ENCODE measurements around the gene AKR7A3.

Gene AKR7A3

DNA sequence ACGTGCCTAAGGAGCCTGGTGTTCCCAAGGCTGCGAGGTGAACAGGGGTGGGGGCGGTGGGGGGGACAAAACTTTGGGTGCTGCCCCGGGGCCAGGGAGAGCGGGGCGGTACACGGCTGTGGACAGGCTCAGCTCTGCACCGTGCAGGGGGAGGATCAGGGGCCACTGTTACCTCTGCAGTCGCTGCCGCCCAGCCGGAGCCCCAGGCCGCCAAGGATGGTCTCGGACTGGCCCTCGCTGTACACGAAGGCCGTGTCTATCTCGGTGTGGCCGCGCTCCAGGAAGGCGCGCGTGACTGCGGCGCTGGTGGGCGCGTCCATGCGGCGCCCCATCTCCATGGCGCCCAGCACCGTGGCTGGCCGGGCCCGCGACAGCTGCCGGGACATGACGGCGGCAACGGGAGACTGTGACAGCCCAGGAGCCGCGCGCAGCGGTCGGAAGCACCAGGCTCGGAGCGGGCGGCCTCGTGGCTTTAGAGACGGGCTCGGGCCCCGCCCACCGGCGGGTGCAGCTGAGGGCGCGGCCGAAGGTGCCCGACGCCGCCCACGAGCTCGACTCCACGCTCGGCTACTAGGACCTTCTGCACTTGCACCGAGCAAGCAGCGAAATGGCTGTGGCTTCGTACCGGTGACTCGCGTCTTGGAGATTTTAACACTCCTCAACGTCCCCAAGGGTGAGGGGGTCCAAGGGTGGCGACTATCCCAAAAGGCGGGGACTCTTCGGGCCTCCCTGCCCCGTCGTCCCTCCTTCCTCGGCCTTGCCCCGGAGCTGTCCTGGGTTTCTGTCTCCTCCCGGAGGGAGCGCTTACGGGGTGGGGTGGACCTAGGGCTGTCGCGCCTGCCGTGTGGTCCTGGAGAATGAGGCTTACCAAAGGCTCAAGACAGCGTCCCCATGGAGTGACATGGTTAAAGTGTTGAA, at the start of gene AKR7A3:
Gene AKR7A3 (minus strand): TSS at position 447 of the 918 bp plus-strand sequence. CDS start 61 bp downstream, at position 386.
- peak; percentile 70 for DNase-seq (ENCODE audit: low spot score)

DNA sequence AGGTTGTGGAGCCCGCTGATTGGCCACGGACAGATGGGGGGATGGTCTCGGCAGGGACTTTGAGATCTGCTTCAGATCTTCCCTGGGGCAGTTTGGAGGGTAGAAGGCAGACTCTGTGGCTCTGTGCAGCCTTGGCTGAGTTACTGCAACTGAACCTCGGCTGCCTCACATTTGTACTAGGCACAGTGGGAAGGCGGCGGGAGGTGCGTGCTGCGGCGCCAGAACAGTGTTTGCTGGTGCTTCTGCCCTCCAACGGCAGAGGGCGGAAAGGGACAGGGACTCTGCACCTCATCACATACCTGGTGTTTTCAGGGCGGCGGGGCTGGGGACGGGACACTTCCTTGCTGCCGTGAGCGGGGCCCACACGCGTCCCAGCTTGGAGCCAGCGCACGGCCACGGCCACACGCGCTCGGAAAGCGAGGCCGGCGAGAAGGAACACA, 49.8 kb upstream of the AKR7A3 start:
- DNase-seq (ENCODE audit: low spot score): peak; percentile 50

DNA sequence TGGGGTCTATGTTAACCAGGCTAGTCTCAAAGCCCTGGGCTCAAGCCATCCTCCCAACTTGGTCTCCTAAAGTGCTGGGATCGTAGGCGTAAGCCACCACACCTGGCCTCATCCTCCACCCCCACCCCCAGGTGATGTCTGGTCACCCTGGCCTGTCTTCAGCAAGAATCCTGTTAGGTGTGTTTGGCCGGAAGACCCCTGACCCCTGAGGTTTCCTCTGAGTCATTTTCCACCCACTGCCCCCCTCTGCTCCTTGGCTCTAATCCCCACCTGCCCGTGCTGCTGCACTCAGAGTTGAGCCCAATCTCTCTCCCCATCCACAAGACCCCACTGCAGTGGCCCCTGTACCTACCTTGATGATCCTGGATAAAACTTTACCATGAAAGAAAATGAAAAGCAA, 48.7 kb upstream of the AKR7A3 start:
- DNase-seq (ENCODE audit: low spot score): no peak

DNA sequence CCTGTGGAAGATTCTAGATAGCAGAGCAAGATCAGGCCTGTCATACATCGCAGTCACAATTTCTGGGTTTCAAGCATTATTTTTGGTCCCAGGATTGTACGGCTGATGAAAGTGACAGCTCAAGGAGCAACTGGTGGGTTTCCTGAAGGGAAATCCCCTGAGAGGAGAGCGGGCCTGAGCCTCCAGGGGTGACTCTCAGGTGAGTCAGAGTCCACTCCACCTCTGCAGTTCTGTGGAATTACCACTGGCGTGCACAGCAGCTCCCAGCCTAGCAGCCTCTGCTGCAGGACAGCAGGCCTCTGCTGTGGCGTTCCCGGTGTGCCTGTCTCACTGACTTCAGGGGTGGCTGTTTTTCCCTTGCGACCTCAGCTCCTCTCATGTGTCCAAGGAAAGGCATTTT, 48.0 kb upstream of the AKR7A3 start:
- DNase-seq (ENCODE audit: low spot score): no peak

DNA sequence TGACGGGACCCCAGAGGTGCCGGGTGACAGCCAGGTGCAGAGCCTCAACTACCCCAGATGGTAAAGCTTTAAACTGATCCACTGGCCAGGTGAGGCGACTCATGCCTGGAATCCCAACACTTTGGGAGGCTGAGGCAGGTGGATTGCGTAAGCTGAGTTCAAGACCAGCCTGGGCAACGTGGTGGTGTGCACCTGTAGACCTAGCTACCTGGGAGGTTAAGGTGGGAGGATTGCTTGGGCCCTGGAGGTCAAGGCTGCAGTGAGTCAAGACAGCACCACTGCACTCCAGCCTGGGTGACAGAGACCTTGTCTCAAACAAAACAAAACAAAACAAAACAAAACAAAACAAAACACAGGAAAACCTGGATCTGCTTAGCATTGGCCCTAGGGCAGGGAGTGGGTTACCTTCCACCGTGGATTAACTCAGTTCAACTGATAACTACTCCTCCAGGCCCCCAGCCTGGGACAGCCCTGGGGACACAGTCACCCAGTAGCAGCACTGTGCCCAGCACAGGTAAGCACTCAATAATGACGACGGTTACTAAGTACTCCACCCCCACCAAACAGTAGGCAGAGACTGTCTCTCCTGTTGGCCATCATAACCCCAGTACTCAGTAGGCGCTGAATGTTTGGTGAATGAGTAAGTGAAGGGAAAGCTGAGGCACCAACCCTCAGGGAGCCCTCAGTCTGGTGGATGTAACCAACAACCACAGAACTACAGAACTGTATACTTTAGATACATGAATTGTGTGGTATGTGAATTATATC, 45.2 kb upstream of the AKR7A3 start:
- no peak for DNase-seq (ENCODE audit: low spot score)

DNA sequence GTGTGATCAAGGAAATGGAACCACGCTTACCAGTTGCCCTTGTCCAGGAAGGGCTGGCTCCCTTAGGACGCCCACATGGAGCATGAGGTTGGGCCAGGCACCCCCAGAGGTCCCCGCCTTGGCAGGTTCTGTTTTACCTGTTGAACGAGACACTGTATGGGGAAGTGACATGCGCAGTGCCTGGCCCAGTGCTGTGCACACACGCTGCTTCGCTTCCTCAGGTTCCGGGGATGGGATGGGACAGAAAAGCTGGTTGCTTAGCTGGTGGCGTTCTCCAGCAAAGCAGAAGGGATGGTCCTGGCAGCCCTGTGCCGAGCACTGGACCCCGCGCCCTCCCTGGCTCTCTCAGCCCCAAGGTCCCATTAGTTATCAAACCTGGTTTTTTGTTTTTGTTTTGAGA, 44.3 kb upstream of the AKR7A3 start:
- DNase-seq (ENCODE audit: low spot score): no peak

DNA sequence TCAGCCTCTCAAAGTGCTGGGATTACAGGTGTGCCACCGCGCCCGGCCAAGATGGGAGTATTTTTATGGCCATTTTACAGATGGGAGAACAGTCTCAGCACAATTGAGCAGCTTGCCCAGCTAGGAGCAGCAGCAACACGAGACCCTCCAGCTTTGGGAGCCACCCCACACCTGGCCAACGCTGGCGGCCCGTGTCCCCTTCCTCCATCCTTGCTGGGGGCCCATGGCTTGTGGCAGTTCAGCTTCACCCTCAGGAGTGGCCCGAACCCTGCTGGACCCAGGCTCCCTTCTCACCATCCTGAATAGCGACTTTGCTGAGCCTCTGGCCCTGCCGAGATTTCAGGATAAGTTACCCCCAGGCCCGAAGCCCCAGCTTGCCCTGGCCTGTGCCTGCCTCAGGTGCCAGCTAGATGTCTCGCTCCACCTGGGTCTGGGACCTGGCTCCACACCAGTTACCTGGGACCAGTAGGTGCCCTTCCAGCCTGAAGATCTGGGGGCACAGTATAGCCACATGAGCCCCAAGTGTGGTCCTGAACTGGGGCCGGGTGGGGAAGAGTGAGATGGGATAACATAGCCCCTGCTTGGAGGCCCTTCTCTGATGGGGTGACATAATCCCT, 42.8 kb upstream of the AKR7A3 start:
- DNase-seq (ENCODE audit: low spot score): no peak

DNA sequence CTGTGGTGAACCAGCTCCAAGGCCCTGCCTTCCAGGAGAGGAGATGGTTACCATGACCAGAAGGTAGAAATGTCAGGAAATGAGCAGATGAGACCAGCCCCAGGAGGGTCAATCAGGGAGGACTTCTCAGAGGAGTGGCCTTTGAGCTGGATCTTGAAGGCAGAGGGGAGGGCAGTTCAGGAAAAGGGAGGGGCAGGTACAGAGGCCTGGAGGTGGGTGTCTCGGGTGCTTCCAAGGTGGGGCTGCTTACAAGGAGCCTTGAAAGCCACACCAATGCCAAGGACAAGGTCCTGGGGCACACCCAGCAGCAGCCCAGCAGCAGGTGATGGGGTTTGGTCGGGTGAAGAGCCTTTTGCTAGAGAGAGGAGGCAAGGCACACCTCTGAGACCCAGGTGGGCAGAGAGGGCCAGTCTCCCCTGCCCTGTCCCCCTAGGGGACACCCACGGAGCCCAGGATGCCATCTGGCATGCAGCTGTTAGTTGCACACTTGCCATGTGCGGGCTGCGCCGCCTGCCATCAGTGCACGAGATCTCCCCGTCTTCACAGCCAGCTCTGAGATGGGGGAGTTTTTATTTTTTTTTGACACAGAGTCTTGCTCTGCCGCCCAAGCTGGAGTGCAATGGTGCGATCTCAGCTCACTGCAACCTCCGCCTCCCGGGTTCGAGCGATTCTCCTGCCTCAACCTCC, 42.0 kb upstream of the AKR7A3 start:
- DNase-seq (ENCODE audit: low spot score): no peak

DNA sequence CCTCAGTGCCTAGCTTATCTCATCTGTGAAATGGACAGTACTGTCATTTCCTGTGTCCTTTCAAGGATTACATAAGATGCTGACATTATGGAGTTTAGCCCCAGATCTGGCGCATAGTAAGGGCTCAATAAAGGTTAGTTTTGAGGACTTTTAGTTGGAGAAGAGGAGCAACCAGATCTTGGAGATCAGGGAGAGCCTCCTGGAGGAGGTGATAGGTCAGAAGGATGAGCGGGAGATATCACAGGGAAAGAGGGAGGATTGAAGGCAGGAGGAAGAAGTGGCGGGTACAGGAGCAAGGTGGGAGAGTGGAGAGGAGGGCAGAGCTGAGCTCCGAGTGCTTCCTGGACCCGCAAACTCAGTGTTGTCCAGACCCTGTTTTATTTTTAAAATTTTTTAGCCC, 41.0 kb upstream of the AKR7A3 start:
- DNase-seq (ENCODE audit: low spot score): no peak

DNA sequence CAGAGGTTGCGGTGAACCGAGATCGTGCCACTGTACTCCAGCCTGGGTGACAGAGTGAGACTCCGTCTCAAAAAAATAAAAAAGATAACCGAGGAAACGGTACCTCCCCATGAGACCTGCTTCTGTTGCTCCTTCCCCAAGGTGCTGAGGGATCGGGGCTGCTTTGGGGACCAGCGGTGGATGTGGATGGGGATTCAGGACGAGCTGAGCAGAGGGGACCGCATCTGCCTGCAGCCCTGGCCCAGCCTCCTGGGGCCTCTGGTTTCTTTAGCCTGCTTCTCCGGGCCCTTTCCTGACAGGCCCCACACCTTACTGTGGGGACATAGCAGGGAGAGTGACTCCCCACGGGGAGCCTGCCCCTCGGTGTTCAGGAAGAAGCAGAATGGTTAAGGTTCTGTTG, 40.6 kb upstream of the AKR7A3 start:
- no peak for DNase-seq (ENCODE audit: low spot score)

DNA sequence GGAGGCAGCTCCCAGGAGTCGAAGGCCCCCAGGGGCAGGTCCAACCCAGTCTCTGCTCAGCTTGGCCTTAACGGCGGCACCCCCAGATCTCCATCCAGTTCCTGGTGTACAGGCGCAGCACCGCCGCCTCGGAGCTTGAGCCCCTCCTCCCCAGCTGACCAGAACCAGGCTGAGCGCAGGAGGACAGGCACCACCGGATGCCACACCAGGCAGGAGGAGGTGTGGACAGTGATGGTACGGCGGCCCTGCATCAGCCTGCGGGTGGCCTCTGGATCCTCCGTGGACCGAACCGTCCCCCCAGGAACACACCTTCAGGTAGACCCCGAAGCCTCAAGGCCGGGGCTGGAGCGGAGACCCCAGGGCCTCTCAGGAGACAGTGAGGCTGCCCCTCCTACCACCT, 39.9 kb upstream of the AKR7A3 start:
- no peak for DNase-seq (ENCODE audit: low spot score)

DNA sequence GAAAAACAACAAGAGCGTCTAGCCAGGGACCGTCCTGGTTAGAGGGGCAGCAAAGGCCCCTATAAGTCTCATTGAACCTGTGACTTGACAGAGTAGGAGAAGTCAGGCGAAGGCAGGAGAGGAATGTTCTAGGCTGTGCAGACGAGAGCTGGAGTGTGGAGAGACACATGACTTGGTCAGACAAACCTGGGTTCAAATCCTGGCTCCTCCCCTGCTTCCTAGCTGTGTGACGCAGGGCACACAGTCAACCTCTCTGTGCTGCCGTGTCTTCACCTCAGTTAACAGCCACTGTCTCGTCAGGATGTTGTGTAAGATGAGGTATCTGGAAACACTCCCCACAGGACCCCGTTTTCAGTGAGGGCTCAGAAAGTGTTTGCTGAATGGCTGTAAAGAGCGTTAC, 39.2 kb upstream of the AKR7A3 start:
- no peak for DNase-seq (ENCODE audit: low spot score)

DNA sequence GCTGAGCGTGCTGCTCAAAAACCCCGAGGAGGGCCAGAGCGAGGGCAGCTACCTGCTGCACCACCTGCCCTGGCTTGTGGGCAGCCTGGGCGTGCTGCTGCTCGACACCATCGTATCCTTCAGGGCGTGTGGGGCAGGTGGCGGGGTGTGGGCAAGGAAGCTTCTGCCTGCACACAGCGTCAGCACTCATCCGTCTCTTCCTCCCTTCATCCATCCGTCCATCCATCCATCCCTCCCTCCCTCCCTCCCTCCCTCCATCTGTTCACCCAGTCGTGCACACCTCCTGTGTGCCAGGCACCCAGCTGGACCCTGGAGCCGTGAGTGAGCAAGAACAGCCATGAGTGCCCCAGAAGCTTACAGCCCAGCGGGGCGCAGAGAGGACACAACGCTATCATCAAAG, 38.7 kb upstream of the AKR7A3 start:
- DNase-seq (ENCODE audit: low spot score): no peak

DNA sequence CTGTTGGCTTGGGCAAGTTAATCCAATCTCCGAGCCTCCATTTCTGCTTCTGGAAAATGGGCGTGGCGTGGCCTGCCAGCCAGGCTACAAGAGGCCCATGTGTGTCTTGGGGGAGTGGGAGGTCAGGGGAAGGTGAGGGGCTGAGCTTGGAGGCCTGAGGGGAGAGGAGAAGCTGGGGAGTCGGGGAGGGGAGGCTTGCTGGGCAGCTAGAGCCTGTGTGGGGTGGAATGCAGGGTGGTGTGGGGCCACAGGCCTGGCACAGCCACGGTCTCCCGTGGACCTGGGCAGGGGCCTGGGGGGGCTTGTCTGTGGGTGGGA, 38.1 kb upstream of the AKR7A3 start:
- DNase-seq (ENCODE audit: low spot score): no peak

DNA sequence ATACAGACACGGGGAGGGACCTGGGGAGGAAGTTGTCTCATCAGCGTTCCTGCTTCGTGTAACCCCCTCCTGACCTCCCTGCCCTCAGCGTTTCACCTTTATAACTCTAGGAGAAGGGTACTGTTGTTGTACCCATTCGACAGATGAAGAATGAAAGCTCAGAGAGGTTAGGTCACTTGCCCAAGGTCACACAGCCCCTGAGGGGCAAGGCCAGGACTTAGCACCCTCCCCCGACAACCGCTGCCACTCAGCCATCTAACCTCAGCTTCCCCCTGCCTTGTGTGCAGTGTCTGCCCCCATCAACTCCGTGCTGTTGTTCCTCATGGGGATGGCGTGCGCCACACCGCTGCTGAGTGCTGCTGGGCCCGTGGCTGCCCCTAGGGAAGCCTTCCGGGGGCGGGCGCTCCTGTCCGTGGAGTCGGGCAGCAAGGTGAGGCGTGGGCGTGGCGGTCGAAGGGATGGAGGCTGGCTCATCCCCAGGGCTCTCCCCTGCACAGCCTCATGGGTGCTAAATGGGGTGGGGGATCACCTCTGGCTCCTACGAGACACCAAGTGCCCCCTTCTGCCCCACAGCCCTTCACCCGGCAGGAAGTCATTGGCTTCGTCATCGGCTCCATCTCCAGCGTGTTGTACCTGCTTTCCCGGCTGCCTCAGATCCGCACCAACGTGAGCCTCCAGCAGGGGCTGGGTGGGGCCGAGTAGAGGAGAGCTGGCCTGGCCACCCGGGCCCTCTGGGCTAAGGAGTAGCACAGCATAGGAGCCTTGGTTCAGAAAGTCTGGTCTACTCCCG, 37.6 kb upstream of the AKR7A3 start:
- no peak for DNase-seq (ENCODE audit: low spot score)

DNA sequence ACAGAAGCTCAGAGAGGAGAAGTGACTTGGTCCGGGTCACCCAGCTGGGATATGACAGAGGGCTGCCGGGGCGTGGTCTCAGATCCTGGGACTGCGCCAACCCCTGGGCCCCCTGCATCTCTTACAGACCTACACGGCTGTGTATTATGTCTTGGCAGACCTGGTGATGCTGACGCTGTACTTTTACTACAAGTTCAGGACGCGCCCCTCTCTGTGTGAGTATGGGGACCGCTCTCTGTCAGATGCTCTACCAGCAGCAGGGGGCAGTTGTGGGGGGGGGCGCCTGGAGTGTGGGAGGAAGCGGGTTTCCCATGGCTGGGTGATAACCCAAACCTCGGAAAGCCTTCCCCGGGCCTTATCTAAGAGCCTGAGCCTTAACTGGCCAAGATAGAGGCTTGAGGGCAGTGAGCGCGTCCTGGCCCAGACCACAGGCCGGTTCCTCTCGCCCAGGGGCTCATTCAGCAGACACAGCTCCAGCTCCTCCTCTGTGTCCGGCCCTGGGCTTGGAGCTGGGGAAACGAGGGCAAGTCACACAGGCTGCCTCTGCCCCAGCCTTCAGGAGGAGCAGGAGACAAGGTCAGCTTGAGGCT, 36.9 kb upstream of the AKR7A3 start:
- no peak for DNase-seq (ENCODE audit: low spot score)

DNA sequence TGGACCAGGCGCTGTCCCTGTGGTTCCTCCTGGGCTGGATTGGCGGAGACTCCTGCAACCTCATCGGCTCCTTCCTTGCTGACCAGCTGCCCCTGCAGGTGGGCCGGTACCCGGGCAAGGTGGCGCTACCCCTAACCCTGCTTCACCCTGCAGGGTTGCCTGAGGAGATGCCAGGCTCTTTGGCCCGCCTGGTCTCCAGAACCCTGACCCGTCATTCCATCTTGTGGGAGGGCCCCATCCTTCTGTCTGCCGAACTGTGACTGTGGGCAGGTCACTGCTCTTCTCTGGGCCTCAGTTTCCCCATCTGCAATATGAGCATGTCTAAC, 36.1 kb upstream of the AKR7A3 start:
- DNase-seq (ENCODE audit: low spot score): no peak

DNA sequence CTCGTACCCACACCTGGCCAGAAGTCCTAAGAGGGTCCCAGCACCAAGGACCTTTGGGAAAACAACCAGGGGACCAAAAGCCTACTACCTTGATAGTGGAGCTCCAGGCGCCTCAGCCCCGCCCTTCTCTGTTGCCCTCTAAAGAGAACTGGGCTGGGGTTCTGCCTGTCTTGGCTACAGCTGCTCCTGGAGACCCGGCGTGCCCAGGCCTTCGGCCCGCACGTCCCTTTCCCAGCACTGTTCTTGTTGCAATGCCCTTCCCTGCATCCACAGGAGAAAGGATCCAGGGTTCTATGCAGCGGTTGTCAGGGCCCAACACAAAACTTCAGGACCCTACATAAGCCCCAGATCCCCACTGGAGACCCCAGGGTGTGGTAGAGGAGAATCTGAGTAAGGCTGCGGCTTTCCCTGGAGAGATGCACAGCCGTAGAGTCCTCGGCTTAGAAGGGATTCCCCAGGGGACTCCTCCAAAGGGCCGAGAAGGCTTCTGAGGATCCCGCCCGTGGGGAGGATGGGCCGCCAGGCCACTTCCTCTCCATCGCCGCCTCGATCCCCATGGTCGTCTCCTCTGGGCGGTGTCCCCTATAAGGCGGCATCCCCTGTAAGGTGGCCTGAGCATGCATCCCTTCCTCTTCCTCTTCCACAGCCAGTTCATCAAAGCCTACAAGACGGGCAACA, 35.6 kb upstream of the AKR7A3 start:
- no peak for DNase-seq (ENCODE audit: low spot score)

DNA sequence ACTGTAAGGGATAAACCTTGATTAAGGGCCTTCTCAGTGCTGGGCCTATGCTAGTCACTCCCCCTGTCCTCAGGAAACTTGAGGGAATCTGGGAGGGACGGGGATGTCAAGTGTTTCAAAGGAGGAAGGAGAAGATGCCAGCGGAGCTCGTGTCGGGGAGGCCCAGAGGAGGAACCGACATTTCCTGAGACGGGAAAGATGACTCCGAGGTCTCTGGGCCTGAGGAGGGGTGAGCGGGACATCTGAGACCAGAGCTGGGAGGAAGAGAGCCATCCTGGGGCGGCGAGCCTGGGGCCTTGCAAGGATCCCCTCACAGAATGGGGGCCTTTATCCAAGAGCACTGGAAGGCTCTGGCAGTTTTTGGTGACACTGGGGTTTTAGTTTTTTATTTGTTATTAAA, 33.9 kb upstream of the AKR7A3 start:
- no peak for DNase-seq (ENCODE audit: low spot score)

DNA sequence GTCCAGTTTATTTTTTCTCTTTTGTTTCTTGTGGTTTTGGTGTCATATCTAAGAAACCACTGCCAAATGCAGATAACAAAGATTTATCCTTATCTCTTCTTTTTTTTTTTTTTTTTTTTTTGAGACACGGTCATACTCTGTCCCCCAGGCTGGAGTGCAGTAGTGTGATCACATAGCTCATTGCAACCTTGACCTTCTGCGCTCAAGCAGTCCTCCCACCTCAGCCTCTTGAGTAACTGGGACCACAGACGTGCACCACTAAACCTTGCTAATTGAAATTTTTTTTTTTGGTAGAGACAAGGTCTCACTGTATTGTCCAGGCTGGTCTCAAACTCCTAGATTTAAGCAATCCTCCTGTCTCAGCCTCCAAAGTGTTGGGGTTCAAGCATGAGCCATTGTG, 32.5 kb upstream of the AKR7A3 start:
- DNase-seq (ENCODE audit: low spot score): no peak

DNA sequence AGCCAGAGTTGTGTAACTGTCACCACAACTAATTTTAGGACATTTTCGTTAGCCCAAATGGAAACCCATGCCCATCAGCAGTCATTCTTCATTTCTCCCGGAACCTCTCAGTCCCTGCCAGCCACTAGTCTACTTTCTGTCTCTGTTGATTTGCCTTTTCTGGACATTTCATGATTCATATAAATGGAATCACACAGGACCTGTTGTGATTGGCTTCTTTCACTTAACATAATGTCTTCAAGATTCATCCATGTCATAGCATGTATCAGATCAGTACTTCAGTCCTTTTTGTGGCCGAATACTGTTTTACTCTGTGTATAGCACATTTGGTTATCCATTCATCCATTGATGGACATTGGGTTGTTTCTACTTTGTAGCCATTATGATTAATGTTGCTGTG, 30.6 kb upstream of the AKR7A3 start:
- no peak for DNase-seq (ENCODE audit: low spot score)

All from Ammon's horn (tissue), 1 donor.